Activated naive CD4-positive, alpha-beta T cell treated with anti-CD3 and anti-CD28 coated beads for 36 hours (primary cell): ENCODE results near the gene LYL1. TPM values are rescaled to one million over a fixed set of nuclear protein-coding genes. Genes with fewer than 3 reads are reported as not detected.
"Not testable (repeated sequence)": the region's sequence is repeated elsewhere in the genome, so short reads cannot be mapped to it uniquely, and the experiment has no call there.

Source experiments
- CTCF ChIA-PET: fragments of 350-600 bp; sonication (Branson Sonifier 250); formaldehyde crosslinking; loops from one replicate; lab custom pipeline; 2021; ENCODE audit warnings: antibody characterized with exemption; lab: Charles Lee
- DNase-seq: peaks from one replicate; pipeline ENCODE4 v3.0.0-alpha.2; 2020
- H3K27ac Mint-ChIP-seq: one replicate; pipeline ENCODE4 v1.8.0; 2021; ENCODE audit warnings: mild to moderate bottlenecking, mixed read lengths
- H3K27me3 Mint-ChIP-seq: one replicate; pipeline ENCODE4 v1.8.0; 2021; ENCODE audit warnings: low read depth, mixed read lengths
- H3K36me3 Mint-ChIP-seq: one replicate; pipeline ENCODE4 v1.8.0; 2021; ENCODE audit warnings: low read depth, mixed read lengths
- H3K4me1 Mint-ChIP-seq: one replicate; pipeline ENCODE4 v1.8.0; 2021; ENCODE audit warnings: low read depth, mixed read lengths
- H3K4me3 Mint-ChIP-seq: one replicate; pipeline ENCODE4 v1.8.0; 2021; ENCODE audit warnings: mild to moderate bottlenecking, moderate library complexity, mixed read lengths
- H3K9me3 Mint-ChIP-seq: one replicate; pipeline ENCODE4 v1.8.0; 2021; ENCODE audit warnings: mixed read lengths
- intact Hi-C: fragments of 100-400 bp; cut with micrococcal nuclease; formaldehyde crosslinking; loops from one replicate; pipeline ENCODE4 v1.15.1; 2023
- total RNA-seq, 2 experiments: library from RNA; stranded (reverse); gene quantifications; one replicate each; pipeline ENCODE4 v1.2.3, GENCODE V29; 2021

LYL1 gene
- 1 to 10 TPM; 1.8 to 2.2 TPM for total RNA-seq

GRCh38 chr19:13102666-13103580, at the start of gene LYL1:
LYL1 (minus strand) TSS chr19:13102858; CDS start chr19:13101171, 1,687 bp downstream.
- intact Hi-C loops = loop anchor here (5.0 kb wide), 1 partner anchor 321 kb away; no protein-coding TSS in a partner anchor
- DNase-seq = peak; percentile 24

GRCh38 chr19:13151605-13152355, 49.1 kb upstream of the LYL1 start:
- intact Hi-C loops = loop anchor here (1.0 to 5.0 kb wide), 10 partner anchors 15 to 1231 kb away; partner anchors contain the start of genes ADGRE5, CALR, NACC1 and TRIR
- Mint-ChIP-seq H3K36me3 (peaks cover 31% of the 10 kb centered on the region), H3K9me3 (no peaks in the 10 kb centered on the region), H3K4me1 (peaks cover 26% of the 10 kb centered on the region), H3K27me3 (no peaks in the 10 kb centered on the region), H3K4me3 (peak overlapping the region; percentile 99), H3K27ac (peak overlapping the region; percentile 100)
- DNase-seq = peak; percentile 98
- CTCF ChIA-PET = interaction anchor here (0.5 to 1.6 kb wide), 7 partner anchors 13 to 101 kb away, joined by 3 to 6 read pairs (median 3); no protein-coding TSS in a partner anchor

More at GRCh38 chr19:13102666-13103580, at the start of gene LYL1:
- H3K4me1 Mint-ChIP-seq = peaks cover 42% of the 10 kb centered on the region
- no peaks in the 10 kb centered on the region for H3K9me3 Mint-ChIP-seq
- CTCF ChIA-PET = interaction anchor here (3.3 to 3.4 kb wide), 2 partner anchors 8 to 125 kb away, joined by 22 to 25 read pairs; no protein-coding TSS in a partner anchor
- peaks cover 10% of the 10 kb centered on the region for H3K36me3 Mint-ChIP-seq
- H3K4me3 Mint-ChIP-seq = peak within 1 kb of the TSS; percentile 65
- H3K27me3 Mint-ChIP-seq = peaks cover 8% of the 10 kb centered on the region
- peak within 1 kb of the TSS; percentile 53 for H3K27ac Mint-ChIP-seq

GRCh38 chr19:13150931-13151604, 48.4 kb upstream of the LYL1 start:
- peak; percentile 27 for DNase-seq
- Mint-ChIP-seq H3K4me3 (peak overlapping the region; percentile 99), H3K9me3 (no peaks in the 10 kb centered on the region), H3K27me3 (no peaks in the 10 kb centered on the region), H3K36me3 (peaks cover 31% of the 10 kb centered on the region), H3K4me1 (peaks cover 20% of the 10 kb centered on the region), H3K27ac (peak overlapping the region; percentile 98)
- CTCF ChIA-PET = no interaction called here
- intact Hi-C loops = loop anchor here (1.0 to 5.0 kb wide), 11 partner anchors 16 to 1231 kb away; partner anchors contain the start of genes ADGRE5, CALR, NACC1 and TRIR

GRCh38 chr19:13150187-13150930, 47.7 kb upstream of the LYL1 start, which contains the start of the genes IER2 and STX10:
IER2 (plus strand) TSS chr19:13150411; CDS start chr19:13153187, 2,776 bp downstream.
STX10 (minus strand) TSS chr19:13150375; CDS start chr19:13150173, 202 bp downstream.
- Mint-ChIP-seq H3K27me3 (no peaks in the 10 kb centered on the region), H3K9me3 (no peaks in the 10 kb centered on the region), H3K27ac (peak within 1 kb of the TSS; percentile 98), H3K36me3 (peaks cover 29% of the 10 kb centered on the region), H3K4me3 (peak within 1 kb of the TSS; percentile 99), H3K4me1 (peaks cover 19% of the 10 kb centered on the region)
- DNase-seq = peak; percentile 96
- intact Hi-C loops = loop anchor here (1.0 to 5.0 kb wide), 8 partner anchors 16 to 1232 kb away; partner anchors contain the start of genes ADGRE5 and TRIR
- CTCF ChIA-PET = interaction anchor here (0.8 to 1.1 kb wide), 2 partner anchors 46 to 55 kb away, joined by 3 read pairs; no protein-coding TSS in a partner anchor

GRCh38 chr19:13149628-13150186, 47.0 kb upstream of the LYL1 start:
- Mint-ChIP-seq H3K27ac (peak overlapping the region; percentile 98), H3K9me3 (no peaks in the 10 kb centered on the region), H3K4me3 (peak overlapping the region; percentile 99), H3K4me1 (peaks cover 16% of the 10 kb centered on the region), H3K36me3 (peaks cover 22% of the 10 kb centered on the region), H3K27me3 (no peaks in the 10 kb centered on the region)
- CTCF ChIA-PET = interaction anchor here (0.8 to 1.1 kb wide), 2 partner anchors 45 to 56 kb away, joined by 3 read pairs; no protein-coding TSS in a partner anchor
- DNase-seq = peak; percentile 45
- intact Hi-C loops = loop anchor here (1.0 to 5.0 kb wide), 8 partner anchors 17 to 1233 kb away; partner anchors contain the start of genes ADGRE5 and TRIR

GRCh38 chr19:13149173-13149627, 46.5 kb upstream of the LYL1 start:
- H3K36me3 Mint-ChIP-seq = peaks cover 17% of the 10 kb centered on the region
- H3K27me3 Mint-ChIP-seq, DNase-seq, intact Hi-C loops, H3K9me3 Mint-ChIP-seq: not testable (repeated sequence)
- peaks cover 16% of the 10 kb centered on the region for H3K4me1 Mint-ChIP-seq
- CTCF ChIA-PET = interaction anchor here (1.1 kb wide), 1 partner anchor 56 kb away, joined by 3 read pairs; no protein-coding TSS in a partner anchor
- peak overlapping the region; percentile 99 for H3K4me3 Mint-ChIP-seq
- peak overlapping the region; percentile 56 for H3K27ac Mint-ChIP-seq

- H3K9me3 Mint-ChIP-seq = no peaks in the 10 kb centered on the region
- no peak overlapping the region for H3K27ac Mint-ChIP-seq
- H3K4me1 Mint-ChIP-seq = peaks cover 16% of the 10 kb centered on the region
- CTCF ChIA-PET = no interaction called here
- no peaks in the 10 kb centered on the region for H3K27me3 Mint-ChIP-seq
- intact Hi-C loops = no loop called here
- H3K4me3 Mint-ChIP-seq = no peak overlapping the region
- no peak for DNase-seq
- peaks cover 3% of the 10 kb centered on the region for H3K36me3 Mint-ChIP-seq
Observed at GRCh38 chr19:13146763-13147563, 44.3 kb upstream of the LYL1 start.

GRCh38 chr19:13139633-13140311, 37.1 kb upstream of the LYL1 start:
- H3K4me1 Mint-ChIP-seq = no peaks in the 10 kb centered on the region
- no peak for DNase-seq
- CTCF ChIA-PET = no interaction called here
- intact Hi-C loops = no loop called here
- H3K27me3 Mint-ChIP-seq = no peaks in the 10 kb centered on the region
- H3K4me3 Mint-ChIP-seq = no peak overlapping the region
- no peak overlapping the region for H3K27ac Mint-ChIP-seq
- H3K36me3 Mint-ChIP-seq = peaks cover 9% of the 10 kb centered on the region
- H3K9me3 Mint-ChIP-seq = no peaks in the 10 kb centered on the region

GRCh38 chr19:13138916-13139198, 36.2 kb upstream of the LYL1 start:
- Mint-ChIP-seq H3K4me3 (no peak overlapping the region), H3K36me3 (peaks cover 9% of the 10 kb centered on the region), H3K9me3 (no peaks in the 10 kb centered on the region), H3K27ac (no peak overlapping the region), H3K4me1 (no peaks in the 10 kb centered on the region), H3K27me3 (no peaks in the 10 kb centered on the region)
- intact Hi-C loops = no loop called here
- CTCF ChIA-PET = no interaction called here
- no peak for DNase-seq
